GM12878 (cell line): ENCODE data around the gene RAN. TPM values are rescaled to one million over a fixed set of nuclear protein-coding genes. Genes with fewer than 3 reads are reported as not detected.

Experiments
- ATAC-seq: fragments of 200-7000 bp; cut with Tn5 transposase; 3 replicates; pipeline ENCODE4 v1.9.1; 2020; ENCODE audit warnings: mild to moderate bottlenecking, moderate library complexity
- BruUV-seq: library from RNA; stranded (reverse); fragments of 400-500 nt; replicated peaks from 2 replicates; lab custom pipeline; 2021; lab: Mats Ljungman, UMichigan
- CTCF ChIA-PET: fragments of 300-600 bp; sonication (Branson Sonifier 250); formaldehyde crosslinking; extraction: SDS; loops from one replicate; lab custom pipeline; 2021; ENCODE audit warnings: inconsistent platforms; lab: Yijun Ruan, JAX
- POLR2A ChIA-PET: fragments of 350-600 bp; formaldehyde crosslinking; extraction: SDS; loops from one replicate; lab custom pipeline; 2021; ENCODE audit warnings: inconsistent platforms; lab: Charles Lee
- RAD21 ChIA-PET: fragments of 300-600 bp; sonication (Branson Sonifier 250); formaldehyde crosslinking; loops from one replicate; lab custom pipeline; 2023; ENCODE audit warnings: antibody characterized with exemption; ENCODE audit not compliant: unreplicated experiment; lab: Charles Lee
- SMC1A ChIA-PET: fragments of 300-600 bp; sonication (Branson Sonifier 250); formaldehyde crosslinking; loops from one replicate; lab custom pipeline; 2023; ENCODE audit not compliant: unreplicated experiment, uncharacterized antibody; lab: Charles Lee
- DNase-seq: peaks from one replicate; pipeline ENCODE4 v3.0.0-alpha.2; 2011; ENCODE audit warnings: low read depth, low spot score
- FAIRE-seq: peaks from 3 replicates; lab custom pipeline; 2011; peaks lifted over from hg19 to GRCh38; lab: Jason Lieb, UNC
- H2AFZ ChIP-seq: 2 replicates; pipeline ENCODE4 v1.6.0; 2011; ENCODE audit warnings: low read depth, low read length, control low read depth; ENCODE audit not compliant: control insufficient read depth
- H3K27ac ChIP-seq: 2 replicates; pipeline ENCODE4 v1.5.1; 2011; ENCODE audit warnings: control low read depth; ENCODE audit not compliant: control insufficient read depth, insufficient read depth
- H3K27me3 ChIP-seq, 2 experiments: replicated peaks in 1 of 2; 2 replicates each; pipeline versions ENCODE4 v1.6.0 to v1.6.1; 2011; ENCODE audit warnings: low read length in 1 of 2; ENCODE audit not compliant: control insufficient read depth in 2 of 2, insufficient read depth in 2 of 2
- H3K36me3 ChIP-seq, 2 experiments: 2 replicates each; pipeline ENCODE4 v1.5.1; 2011; ENCODE audit warnings: low read length in 1 of 2; ENCODE audit not compliant: control insufficient read depth in 2 of 2, insufficient read depth in 2 of 2
- H3K4me1 ChIP-seq: 2 replicates; pipeline ENCODE4 v1.6.1; 2011; ENCODE audit warnings: mild to moderate bottlenecking, low read length, moderate library complexity, mixed read lengths; ENCODE audit not compliant: control insufficient read depth, insufficient read depth
- H3K4me2 ChIP-seq: 2 replicates; pipeline ENCODE4 v1.6.0; 2011; ENCODE audit warnings: control low read depth; ENCODE audit not compliant: control insufficient read depth, insufficient read depth
- H3K4me3 ChIP-seq: fragments of 200-600 bp; sonication (generic); 2 replicates; pipeline ENCODE4 v1.5.1; 2016
- H3K79me2 ChIP-seq: 2 replicates; pipeline ENCODE4 v1.6.0; 2011; ENCODE audit warnings: low read length; ENCODE audit not compliant: control insufficient read depth, insufficient read depth
- H3K9ac ChIP-seq: 2 replicates; pipeline ENCODE4 v1.8.0; 2011; ENCODE audit warnings: low read length, control low read depth, mixed read lengths; ENCODE audit not compliant: control insufficient read depth, insufficient read depth
- H3K9me3 ChIP-seq: replicated peaks from 3 replicates; pipeline ENCODE4 v1.5.1; 2011; ENCODE audit warnings: mild to moderate bottlenecking, low read length; ENCODE audit not compliant: control insufficient read depth, insufficient read depth
- H4K20me1 ChIP-seq: 2 replicates; pipeline ENCODE4 v1.6.0; 2011; ENCODE audit not compliant: control insufficient read depth, insufficient read depth
- BHLHE40 ChIP-seq, 2 experiments: fragments of 450-650 bp in 1 of 2; IDR thresholded peaks; 2 replicates each; pipeline ENCODE4 v1.6.1; 2011 to 2017; ENCODE audit warnings: low read depth in 2 of 2, borderline replicate concordance in 1 of 2, improper control_type of control experiment in 1 of 2, low read length in 1 of 2, mild to moderate bottlenecking in 1 of 2
- CHD4 ChIP-seq: fragments of 200-600 bp; sonication (generic); IDR thresholded peaks from 2 replicates; pipeline ENCODE4 v1.6.1; 2016; ENCODE audit warnings: mild to moderate bottlenecking
- ESRRA ChIP-seq: IDR thresholded peaks from 2 replicates; pipeline ENCODE4 v1.6.1; 2012; ENCODE audit warnings: mild to moderate bottlenecking, low read length, improper control_type of control experiment
- FOXM1 ChIP-seq: IDR thresholded peaks from 2 replicates; pipeline ENCODE4 v1.6.1; 2012; ENCODE audit warnings: low read depth, mild to moderate bottlenecking, inconsistent platforms, low read length, moderate library complexity
- GABPA ChIP-seq: IDR thresholded peaks from 2 replicates; pipeline ENCODE4 v1.6.1; 2014; ENCODE audit warnings: antibody characterized with exemption, low read depth, mild to moderate bottlenecking, inconsistent platforms
- NFYB ChIP-seq: IDR thresholded peaks from 2 replicates; pipeline ENCODE4 v1.6.1; 2011; ENCODE audit warnings: low read depth, mild to moderate bottlenecking, low read length, improper control_type of control experiment, moderate library complexity; ENCODE audit not compliant: insufficient read depth
- NR2C2 ChIP-seq: IDR thresholded peaks from 2 replicates; pipeline ENCODE4 v1.6.1; 2011; ENCODE audit warnings: borderline replicate concordance, low read depth; ENCODE audit not compliant: control insufficient read depth, insufficient read length
- NR2F1 ChIP-seq: fragments of 450-650 bp; conservative IDR thresholded peaks from 2 replicates; pipeline ENCODE4 v1.6.1; 2017; ENCODE audit warnings: mild to moderate bottlenecking
- NRF1 ChIP-seq: conservative IDR thresholded peaks from 2 replicates; pipeline ENCODE4 v1.6.1; 2011; ENCODE audit warnings: mild to moderate bottlenecking, low read depth, low read length, improper control_type of control experiment
- RUNX3 ChIP-seq: IDR thresholded peaks from 2 replicates; pipeline ENCODE4 v1.6.1; 2012; ENCODE audit warnings: low read length, inconsistent platforms
- SIN3A ChIP-seq: IDR thresholded peaks from 2 replicates; pipeline ENCODE4 v1.6.1; 2012; ENCODE audit warnings: low read depth, low read length, improper control_type of control experiment
- SIX5 ChIP-seq: IDR thresholded peaks from 2 replicates; pipeline ENCODE4 v1.6.1; 2011; ENCODE audit warnings: mild to moderate bottlenecking, low read depth, low read length, moderate library complexity; ENCODE audit not compliant: severe bottlenecking
- SMARCA5 ChIP-seq: fragments of 450-650 bp; IDR thresholded peaks from 2 replicates; pipeline ENCODE4 v1.6.1; 2017; ENCODE audit warnings: mild to moderate bottlenecking
- SP1 ChIP-seq: IDR thresholded peaks from one replicate; pipeline ENCODE4 v1.6.1; 2011; ENCODE audit warnings: low read depth, low read length
- SPI1 ChIP-seq: IDR thresholded peaks from 2 replicates; pipeline ENCODE4 v1.6.1; 2011; ENCODE audit warnings: low read depth, mild to moderate bottlenecking, low read length, moderate library complexity, borderline replicate concordance; ENCODE audit not compliant: insufficient read depth
- TCF3 ChIP-seq: IDR thresholded peaks from 2 replicates; pipeline ENCODE4 v1.6.1; 2012; ENCODE audit warnings: low read depth, mild to moderate bottlenecking, low read length, borderline replicate concordance; ENCODE audit not compliant: insufficient read depth
- USF1 ChIP-seq: IDR thresholded peaks from 2 replicates; pipeline ENCODE4 v1.6.1; 2011; ENCODE audit warnings: borderline replicate concordance, low read depth, mild to moderate bottlenecking, moderate library complexity, mixed read lengths, low read length; ENCODE audit not compliant: insufficient read depth; ENCODE audit errors: extremely low read length
- WGBS: methylation state at CpG from one replicate; pipeline ENCODE4 v1.1.6; 2016; ENCODE audit warnings: low lambda C conversion rate; ENCODE audit not compliant: insufficient replicate concordance, insufficient coverage; ENCODE audit errors: missing lambda C conversion rate; 5-methylcytosine and 5-hydroxymethylcytosine counted together
- in situ Hi-C: fragments of 300-500 bp; cut with MboI; formaldehyde crosslinking; loops from 9 replicates; pipeline ENCODE4 v1.14.3; 2018; ENCODE audit warnings: mixed read lengths
- intact Hi-C: fragments of 100-400 bp; cut with micrococcal nuclease; formaldehyde crosslinking; loops from one replicate; pipeline ENCODE4 v1.14.2; 2022; ENCODE audit not compliant: unreplicated experiment
- polyA plus RNA-seq, 11 experiments: library from polyadenylated mRNA; depleted of rRNA in 4 of 11; unstranded in 6 of 11; stranded (reverse) in 5 of 11; fragments of >200 nt; fragmentation: Nextera tagmentation in 4 of 11; fragmentation: Illumina TruSeq in 1 of 11; extraction: Ambion mirVana in 4 of 11; extraction: Trizol in 1 of 11; gene quantifications; 1 replicate in 1 of 11; 2 replicates in 10 of 11; pipeline versions ENCODE4 v1.2.1 to v1.2.3, GENCODE V29; 2011 to 2016; ENCODE audit warnings: inconsistent platforms in 2 of 11, missing spikeins in 2 of 11, low read depth in 1 of 11
- total RNA-seq, 4 experiments: library from RNA; depleted of rRNA in 3 of 4; stranded (reverse); fragments of >200 nt in 3 of 4; fragmentation: Illumina TruSeq in 1 of 4; extraction: Trizol in 1 of 4; gene quantifications; 2 replicates each; pipeline versions ENCODE4 v1.2.1 to v1.2.3, GENCODE V29; 2013 to 2021
- TF ChIP-seq, protein P1 (sequence below): IDR thresholded peaks from 2 replicates; pipeline ENCODE4 v1.6.1; 2011; ENCODE audit warnings: mild to moderate bottlenecking, low read depth, low read length, moderate library complexity; ENCODE audit not compliant: insufficient replicate concordance
- TF ChIP-seq, protein P2 (sequence below): IDR thresholded peaks from 2 replicates; pipeline ENCODE4 v1.6.1; 2011; ENCODE audit warnings: borderline replicate concordance, low read depth, mild to moderate bottlenecking, moderate library complexity, low read length; ENCODE audit not compliant: insufficient read depth, poor library complexity, severe bottlenecking
- TF ChIP-seq, protein P3 (sequence below): fragments of 150-350 bp; IDR thresholded peaks from 2 replicates; pipeline ENCODE4 v1.6.1; 2014; ENCODE audit warnings: mild to moderate bottlenecking, low read depth, low read length

The RAN gene
- total and polyA plus RNA-seq, 10 of the 15 experiments (the other 5 are each of a cell fraction or from before 2014, with no cell fraction given) = 1,598 to 3,769 (median 2,845) TPM

GRCh38 chr12:130919086-130919485, 47.2 kb downstream of the RAN start:
- CTCF ChIA-PET = interaction anchor here (1.1 kb wide), 1 partner anchor 213 kb away, joined by 5 read pairs; no protein-coding TSS in a partner anchor
- no peak for ATAC-seq
- H2AFZ ChIP-seq = no peak overlapping the region

More at GRCh38 chr12:130919086-130919485, 47.2 kb downstream of the RAN start:
- in situ Hi-C loops = no loop called here
- no peak overlapping the region for H3K4me3 ChIP-seq
- H3K79me2 ChIP-seq = no peaks in the 10 kb centered on the region
- no peak overlapping the region for H3K9ac ChIP-seq
- RAD21 ChIA-PET = no interaction called here
- WGBS = 31% methylated on average over 1 of the region's 1 CpG
- no peak overlapping the region for H3K4me2 ChIP-seq
- SMC1A ChIA-PET = interaction anchor here (1.0 kb wide), 1 partner anchor 11 kb away, joined by 3 read pairs; no protein-coding TSS in a partner anchor
- BruUV-seq = no TSS peak
- no peaks in the 10 kb centered on the region for H4K20me1 ChIP-seq
- no peak overlapping the region for H3K27ac ChIP-seq
- DNase-seq (no peak), FAIRE-seq (no peak)
- H3K36me3 ChIP-seq = no peaks in the 10 kb centered on the region
- intact Hi-C loops = loop anchor here (5.0 kb wide), 3 partner anchors 183 to 1083 kb away; no protein-coding TSS in a partner anchor
- TF ChIP-seq, protein P1, sequence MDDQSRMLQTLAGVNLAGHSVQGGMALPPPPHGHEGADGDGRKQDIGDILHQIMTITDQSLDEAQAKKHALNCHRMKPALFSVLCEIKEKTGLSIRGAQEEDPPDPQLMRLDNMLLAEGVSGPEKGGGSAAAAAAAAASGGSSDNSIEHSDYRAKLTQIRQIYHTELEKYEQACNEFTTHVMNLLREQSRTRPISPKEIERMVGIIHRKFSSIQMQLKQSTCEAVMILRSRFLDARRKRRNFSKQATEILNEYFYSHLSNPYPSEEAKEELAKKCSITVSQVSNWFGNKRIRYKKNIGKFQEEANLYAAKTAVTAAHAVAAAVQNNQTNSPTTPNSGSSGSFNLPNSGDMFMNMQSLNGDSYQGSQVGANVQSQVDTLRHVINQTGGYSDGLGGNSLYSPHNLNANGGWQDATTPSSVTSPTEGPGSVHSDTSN = no peak
- TF ChIP-seq NR2C2 (no peak), TCF3 (no peak), NFYB (no peak), USF1 (no peak), GABPA (no peak), SPI1 (no peak), BHLHE40 (IDR thresholded peaks at IDR 0.05; ENCODE audit: borderline replicate concordance in 1 of 2, low read depth in 2 of 2, low read length in 1 of 2) (no peak), SP1 (no peak), SMARCA5 (no peak), FOXM1 (no peak), SIN3A (no peak), SIX5 (no peak), RUNX3 (no peak), CHD4 (no peak), ESRRA (no peak), NR2F1 (no peak), NRF1 (no peak)
- TF ChIP-seq, protein P2, sequence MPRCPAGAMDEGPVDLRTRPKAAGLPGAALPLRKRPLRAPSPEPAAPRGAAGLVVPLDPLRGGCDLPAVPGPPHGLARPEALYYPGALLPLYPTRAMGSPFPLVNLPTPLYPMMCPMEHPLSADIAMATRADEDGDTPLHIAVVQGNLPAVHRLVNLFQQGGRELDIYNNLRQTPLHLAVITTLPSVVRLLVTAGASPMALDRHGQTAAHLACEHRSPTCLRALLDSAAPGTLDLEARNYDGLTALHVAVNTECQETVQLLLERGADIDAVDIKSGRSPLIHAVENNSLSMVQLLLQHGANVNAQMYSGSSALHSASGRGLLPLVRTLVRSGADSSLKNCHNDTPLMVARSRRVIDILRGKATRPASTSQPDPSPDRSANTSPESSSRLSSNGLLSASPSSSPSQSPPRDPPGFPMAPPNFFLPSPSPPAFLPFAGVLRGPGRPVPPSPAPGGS = no peak
- TF ChIP-seq, protein P3, sequence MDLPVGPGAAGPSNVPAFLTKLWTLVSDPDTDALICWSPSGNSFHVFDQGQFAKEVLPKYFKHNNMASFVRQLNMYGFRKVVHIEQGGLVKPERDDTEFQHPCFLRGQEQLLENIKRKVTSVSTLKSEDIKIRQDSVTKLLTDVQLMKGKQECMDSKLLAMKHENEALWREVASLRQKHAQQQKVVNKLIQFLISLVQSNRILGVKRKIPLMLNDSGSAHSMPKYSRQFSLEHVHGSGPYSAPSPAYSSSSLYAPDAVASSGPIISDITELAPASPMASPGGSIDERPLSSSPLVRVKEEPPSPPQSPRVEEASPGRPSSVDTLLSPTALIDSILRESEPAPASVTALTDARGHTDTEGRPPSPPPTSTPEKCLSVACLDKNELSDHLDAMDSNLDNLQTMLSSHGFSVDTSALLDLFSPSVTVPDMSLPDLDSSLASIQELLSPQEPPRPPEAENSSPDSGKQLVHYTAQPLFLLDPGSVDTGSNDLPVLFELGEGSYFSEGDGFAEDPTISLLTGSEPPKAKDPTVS = no peak
- POLR2A ChIA-PET = no interaction called here
- H3K9me3 ChIP-seq = no peaks in the 10 kb centered on the region; the same call in 2 of the 3 replicates
- no peaks in the 10 kb centered on the region for H3K4me1 ChIP-seq
- no peaks in the 10 kb centered on the region; a peak in 1 of 4 replicates for H3K27me3 ChIP-seq
